Right lobe of liver (tissue), 6 donors: ENCODE results near the gene NOD2. TPM values are rescaled to one million over a fixed set of nuclear protein-coding genes. Genes with fewer than 3 reads are reported as not detected.

Source experiments
- ATAC-seq, 4 donors: fragments of 200-7000 bp; cut with Tn5 transposase; one replicate each; pipeline ENCODE4 v1.9.1; 2020; ENCODE audit warnings: mild to moderate bottlenecking in 4 of 4, moderate library complexity in 4 of 4
- DNase-seq, 3 donors: peaks; one replicate each; pipeline ENCODE4 v3.0.0-alpha.2; 2020
- H3K27ac ChIP-seq, 3 donors: fragments of 200-600 bp; one replicate each; pipeline ENCODE4 v1.8.0; 2022
- H3K27me3 ChIP-seq, 2 donors: fragments of 200-600 bp; one replicate each; pipeline ENCODE4 v1.8.0; 2022
- H3K36me3 ChIP-seq, 4 donors: fragments of 200-600 bp; sonication (generic) in 1 of 4; one replicate each; pipeline versions ENCODE4 v1.5.1 to v1.8.0; 2017 to 2022; ENCODE audit warnings: control low read depth in 1 of 4
- H3K4me1 ChIP-seq, 4 donors: fragments of 200-600 bp; sonication (generic) in 1 of 4; one replicate each; pipeline versions ENCODE4 v1.5.1 to v1.8.0; 2017 to 2022; ENCODE audit warnings: control low read depth in 1 of 4
- H3K4me3 ChIP-seq, 3 donors: fragments of 200-600 bp; one replicate each; pipeline ENCODE4 v1.8.0; 2022
- H3K9me3 ChIP-seq, 4 donors: fragments of 200-600 bp; sonication (generic) in 1 of 4; one replicate each; pipeline versions ENCODE4 v1.5.1 to v1.8.0; 2017 to 2022; ENCODE audit warnings: control low read depth in 1 of 4
- POLR2A ChIP-seq: fragments of 450-650 bp; IDR thresholded peaks from one replicate; pipeline ENCODE4 v1.6.1; 2017; ENCODE audit warnings: antibody characterized with exemption, mild to moderate bottlenecking
- WGBS: methylation state at CpG from one replicate; pipeline ENCODE4 v1.1.6; 2018; ENCODE audit warnings: low coverage, low lambda C conversion rate; ENCODE audit not compliant: insufficient coverage; ENCODE audit errors: missing lambda C conversion rate; 5-methylcytosine and 5-hydroxymethylcytosine counted together
- intact Hi-C, 2 donors: fragments of 100-400 bp; cut with DNase I; formaldehyde crosslinking; loops; one replicate each; pipeline versions ENCODE4 v1.11.2 to v1.14.1; 2022
- total RNA-seq, 6 experiments: library from RNA; depleted of rRNA in 2 of 6; stranded (reverse); fragments of >200 nt in 2 of 6; fragmentation: NEBNext Ultra II Directional in 3 of 6; extraction: Animal tissue kit (Norgen Biotek cat#: 25700) in 3 of 6; gene quantifications; one replicate each; pipeline versions ENCODE4 v1.1.0 to v1.2.4, GENCODE V29; 2016 to 2023
- TF ChIP-seq, protein P1 (sequence below), 4 donors: fragments of 200-600 bp in 3 of 4; fragments of 450-650 bp in 1 of 4; IDR thresholded peaks; one replicate each; pipeline versions ENCODE4 v1.5.1 to v1.8.0; 2016 to 2022; ENCODE audit warnings: antibody characterized with exemption in 4 of 4, mild to moderate bottlenecking in 2 of 4
- donor health status: DM: no; HTN: yes; CAD: no.
- donor health status: DM: no; HTN: no; CAD: no.
- donor health status: DM: no; HTN: no; CAD: no.
- donor health status: DM: no; HTN: yes; CAD: no.
- donor health status: DM: no; HTN: yes; CAD: no.

The NOD2 gene
- total RNA-seq, 6 experiments from 2014 or later = 0.74 to 6.0 (median 1.4) TPM

GRCh38 chr16:50673496-50674275 lies 19.7 kb upstream of the NOD2 start:
- Histone ChIP-seq H3K36me3 (no peaks in the 10 kb centered on the region), H3K4me3 (no peak overlapping the region), H3K27ac (no peak overlapping the region), H3K4me1 (peaks cover 0 to 4% (median 1%) of the 10 kb centered on the region in 4 donors), H3K9me3 (peaks cover 0 to 5% (median 0%) of the 10 kb centered on the region in 4 donors), H3K27me3 (no peaks in the 10 kb centered on the region)
- no peak for TF ChIP-seq POLR2A
- TF ChIP-seq, protein P1, sequence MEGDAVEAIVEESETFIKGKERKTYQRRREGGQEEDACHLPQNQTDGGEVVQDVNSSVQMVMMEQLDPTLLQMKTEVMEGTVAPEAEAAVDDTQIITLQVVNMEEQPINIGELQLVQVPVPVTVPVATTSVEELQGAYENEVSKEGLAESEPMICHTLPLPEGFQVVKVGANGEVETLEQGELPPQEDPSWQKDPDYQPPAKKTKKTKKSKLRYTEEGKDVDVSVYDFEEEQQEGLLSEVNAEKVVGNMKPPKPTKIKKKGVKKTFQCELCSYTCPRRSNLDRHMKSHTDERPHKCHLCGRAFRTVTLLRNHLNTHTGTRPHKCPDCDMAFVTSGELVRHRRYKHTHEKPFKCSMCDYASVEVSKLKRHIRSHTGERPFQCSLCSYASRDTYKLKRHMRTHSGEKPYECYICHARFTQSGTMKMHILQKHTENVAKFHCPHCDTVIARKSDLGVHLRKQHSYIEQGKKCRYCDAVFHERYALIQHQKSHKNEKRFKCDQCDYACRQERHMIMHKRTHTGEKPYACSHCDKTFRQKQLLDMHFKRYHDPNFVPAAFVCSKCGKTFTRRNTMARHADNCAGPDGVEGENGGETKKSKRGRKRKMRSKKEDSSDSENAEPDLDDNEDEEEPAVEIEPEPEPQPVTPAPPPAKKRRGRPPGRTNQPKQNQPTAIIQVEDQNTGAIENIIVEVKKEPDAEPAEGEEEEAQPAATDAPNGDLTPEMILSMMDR (IDR thresholded peaks at IDR 0.05) = no peak
- ATAC-seq (no peak), DNase-seq (no peak)
- 91% methylated on average over 9 of the region's 70 CpGs for WGBS
- intact Hi-C loops = loop anchor here in 1 of 2 donors (10.0 kb wide), 1 partner anchor 131 kb away; no protein-coding TSS in a partner anchor

DNA sequence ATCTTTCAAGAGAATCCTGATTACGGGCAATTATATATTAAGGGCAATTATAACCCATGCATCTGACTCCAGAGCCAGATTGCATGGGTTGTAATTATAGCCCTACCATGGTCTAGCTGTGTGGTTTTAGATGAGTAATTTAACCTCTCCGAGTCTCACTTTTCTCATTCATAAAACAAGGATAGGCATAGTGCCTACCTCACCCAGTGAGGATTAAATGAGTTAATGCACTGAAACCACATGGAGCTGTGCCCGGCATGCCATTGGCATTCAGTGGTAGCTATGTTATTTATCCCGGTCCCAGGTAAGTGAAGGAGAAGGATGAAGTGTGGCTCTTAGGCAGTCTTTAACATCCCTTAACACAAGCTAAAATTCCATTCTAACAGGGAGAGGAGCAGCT lies 18.6 kb upstream of the NOD2 start:
- no peak for DNase-seq
- ATAC-seq = no peak
- Histone ChIP-seq H3K36me3 (no peaks in the 10 kb centered on the region), H3K4me1 (no peaks in the 10 kb centered on the region), H3K9me3 (peaks cover 0 to 5% (median 0%) of the 10 kb centered on the region in 4 donors), H3K27me3 (no peaks in the 10 kb centered on the region), H3K4me3 (no peak overlapping the region), H3K27ac (no peak overlapping the region)
- 92% methylated on average over 4 of the region's 4 CpGs for WGBS
- intact Hi-C loops = loop anchor here in 1 of 2 donors (10.0 kb wide), 1 partner anchor 130 kb away; no protein-coding TSS in a partner anchor
- no peak for TF ChIP-seq POLR2A
- TF ChIP-seq, protein P1 (IDR thresholded peaks at IDR 0.05) = no peak

GRCh38 chr16:50675686-50676610 lies 17.5 kb upstream of the NOD2 start:
- Histone ChIP-seq H3K36me3 (no peaks in the 10 kb centered on the region), H3K4me3 (no peak overlapping the region), H3K9me3 (peaks cover 0 to 5% (median 0%) of the 10 kb centered on the region in 4 donors), H3K27ac (no peak overlapping the region), H3K4me1 (no peaks in the 10 kb centered on the region), H3K27me3 (no peaks in the 10 kb centered on the region)
- ATAC-seq (no peak), DNase-seq (no peak)
- 88% methylated on average over 12 of the region's 23 CpGs for WGBS
- TF ChIP-seq POLR2A = no peak
- TF ChIP-seq, protein P1 (IDR thresholded peaks at IDR 0.05) = no peak
- intact Hi-C loops = loop anchor here in 1 of 2 donors (10.0 kb wide), 1 partner anchor 129 kb away; no protein-coding TSS in a partner anchor

GRCh38 chr16:50676684-50677225 lies 16.7 kb upstream of the NOD2 start:
- no peaks in the 10 kb centered on the region for H3K27me3 ChIP-seq
- intact Hi-C loops = loop anchor here in 1 of 2 donors (10.0 kb wide), 1 partner anchor 128 kb away; no protein-coding TSS in a partner anchor
- DNase-seq = no peak
- no peaks in the 10 kb centered on the region for H3K36me3 ChIP-seq
- no peak overlapping the region for H3K4me3 ChIP-seq
- H3K9me3 ChIP-seq = peaks cover 0 to 5% (median 0%) of the 10 kb centered on the region in 4 donors
- TF ChIP-seq, protein P1 (IDR thresholded peaks at IDR 0.05) = peak in 1 of 4 donors; percentile 10
- TF ChIP-seq POLR2A = no peak
- no peaks in the 10 kb centered on the region for H3K4me1 ChIP-seq
- no peak overlapping the region for H3K27ac ChIP-seq
- WGBS = 77% methylated on average over 3 of the region's 9 CpGs
- peak in 2 of 4 donors; percentile 31 to 58 for ATAC-seq
